Gastrocnemius medialis (tissue), 4 donors: Measurements from ENCODE around the gene RHEX. TPM values are rescaled to one million over a fixed set of nuclear protein-coding genes. Genes with fewer than 3 reads are reported as not detected.
"Not testable (repeated sequence)": the region's sequence is repeated elsewhere in the genome, so short reads cannot be mapped to it uniquely, and the experiment has no call there.

Source experiments
- ATAC-seq, 2 donors: fragments of 150-250 bp; one replicate each; pipeline ENCODE4 v1.9.1; 2016
- DNase-seq, 2 donors: peaks; one replicate each; pipeline ENCODE4 v3.0.0-alpha.2; 2019
- H3K27ac ChIP-seq, 4 donors: fragments of 200-600 bp; sonication (generic); 1 replicate in 1 of 4; 2 replicates in 3 of 4; pipeline ENCODE4 v1.5.1; 2016 to 2018; ENCODE audit warnings: mild to moderate bottlenecking in 2 of 4, moderate library complexity in 1 of 4
- H3K27me3 ChIP-seq, 3 donors: fragments of 200-600 bp; sonication (generic) in 2 of 3; 1 replicate in 1 of 3; 2 replicates in 2 of 3; pipeline versions ENCODE4 v1.5.1 to v1.6.0; 2016 to 2019; ENCODE audit warnings: mild to moderate bottlenecking in 1 of 3, moderate library complexity in 1 of 3
- H3K36me3 ChIP-seq, 2 donors: fragments of 200-600 bp; sonication (generic) in 1 of 2; one replicate each; pipeline ENCODE4 v1.5.1; 2017 to 2018
- H3K4me1 ChIP-seq, 2 donors: fragments of 200-600 bp; sonication (generic) in 1 of 2; one replicate each; pipeline ENCODE4 v1.5.1; 2016 to 2017; ENCODE audit warnings: mild to moderate bottlenecking in 2 of 2
- H3K4me3 ChIP-seq, 4 donors: fragments of 200-600 bp; sonication (generic) in 3 of 4; 1 replicate in 1 of 4; 2 replicates in 3 of 4; pipeline ENCODE4 v1.5.1; 2016 to 2019; ENCODE audit warnings: mild to moderate bottlenecking in 2 of 4
- H3K9me3 ChIP-seq, 3 donors: fragments of 200-600 bp; sonication (generic) in 2 of 3; 1 replicate in 1 of 3; 2 replicates in 2 of 3; pipeline ENCODE4 v1.5.1; 2016 to 2019
- CTCF ChIP-seq, 5 experiments: fragments of 450-650 bp in 3 of 5; fragments of 200-600 bp in 2 of 5; sonication (generic) in 2 of 5; IDR thresholded peaks in 4 of 5; conservative IDR thresholded peaks in 1 of 5; 1 replicate in 4 of 5; 2 replicates in 1 of 5; pipeline ENCODE4 v1.5.1; 2016 to 2019; ENCODE audit warnings: antibody characterized with exemption in 5 of 5, mild to moderate bottlenecking in 3 of 5, moderate library complexity in 3 of 5
- POLR2A ChIP-seq, 2 donors: fragments of 450-650 bp; IDR thresholded peaks; one replicate each; pipeline ENCODE4 v1.6.1; 2017; ENCODE audit warnings: antibody characterized with exemption in 2 of 2, mild to moderate bottlenecking in 2 of 2, moderate library complexity in 2 of 2
- in situ Hi-C, 4 donors: fragments of 200-750 bp; cut with MboI; loops; one replicate each; pipeline versions ENCODE4 v1.15.0 to v1.8.0; 2017; ENCODE audit warnings: low sequenced_read_pairs in 4 of 4
- intact Hi-C: fragments of 100-400 bp; cut with DNase I; formaldehyde crosslinking; loops from one replicate; pipeline ENCODE4 v1.15.1; 2023; ENCODE audit warnings: low total_unique reads
- total RNA-seq, 4 donors: library from RNA; depleted of rRNA; stranded (reverse); fragments of >200 nt; gene quantifications; one replicate each; pipeline versions ENCODE4 v1.1.0 to v1.2.3, GENCODE V29; 2016

The RHEX gene
- total RNA-seq = not detected

GRCh38 chr1:206052919-206053610 lies at the start of gene RHEX:
RHEX (plus strand) TSS chr1:206053173; CDS start chr1:206097829, 44,656 bp downstream.
- intact Hi-C loops, ATAC-seq, H3K4me3 ChIP-seq, H3K36me3 ChIP-seq, H3K27me3 ChIP-seq, H3K9me3 ChIP-seq, in situ Hi-C loops, H3K4me1 ChIP-seq, DNase-seq, H3K27ac ChIP-seq: not testable (repeated sequence)

GRCh38 chr1:206003854-206004800 lies 48.8 kb upstream of the RHEX start:
- no peak overlapping the region for H3K4me3 ChIP-seq
- H3K4me1 ChIP-seq = peaks cover 28 to 34% of the 10 kb centered on the region in 2 donors
- in situ Hi-C loops = no loop called here
- no peak for TF ChIP-seq POLR2A (IDR thresholded peaks at IDR 0.05)
- no peak for TF ChIP-seq CTCF (IDR thresholded peaks at IDR 0.05 in 4 of 5, conservative IDR thresholded peaks at IDR 0.05 in 1 of 5)
- H3K9me3 ChIP-seq = no peaks in the 10 kb centered on the region
- intact Hi-C loops = no loop called here
- peak overlapping the region; percentile 60 to 77 (median 68) for H3K27ac ChIP-seq
- H3K27me3 ChIP-seq = no peaks in the 10 kb centered on the region
- no peak for DNase-seq
- no peak for ATAC-seq
- no peaks in the 10 kb centered on the region for H3K36me3 ChIP-seq

- Histone ChIP-seq H3K27ac (no peak overlapping the region), H3K4me1 (peaks cover 22 to 31% of the 10 kb centered on the region in 2 donors), H3K9me3 (no peaks in the 10 kb centered on the region), H3K36me3 (no peaks in the 10 kb centered on the region), H3K27me3 (no peaks in the 10 kb centered on the region), H3K4me3 (no peak overlapping the region)
- in situ Hi-C loops (no loop called here), intact Hi-C loops (no loop called here)
- DNase-seq (no peak), ATAC-seq (peak in 1 of 2 donors; percentile 20)
- TF ChIP-seq CTCF (IDR thresholded peaks at IDR 0.05 in 4 of 5, conservative IDR thresholded peaks at IDR 0.05 in 1 of 5) = no peak
- TF ChIP-seq POLR2A (IDR thresholded peaks at IDR 0.05) = no peak
Measured at GRCh38 chr1:206004826-206005225, 48.1 kb upstream of the RHEX start.

- H3K36me3 ChIP-seq = no peaks in the 10 kb centered on the region
- no peaks in the 10 kb centered on the region for H3K27me3 ChIP-seq
- in situ Hi-C loops (no loop called here), intact Hi-C loops (no loop called here)
- H3K27ac ChIP-seq = no peak overlapping the region
- H3K9me3 ChIP-seq = no peaks in the 10 kb centered on the region
- no peak for TF ChIP-seq CTCF (IDR thresholded peaks at IDR 0.05 in 4 of 5, conservative IDR thresholded peaks at IDR 0.05 in 1 of 5)
- H3K4me1 ChIP-seq = peaks cover 22 to 31% of the 10 kb centered on the region in 2 donors
- no peak for DNase-seq
- H3K4me3 ChIP-seq = no peak overlapping the region
- no peak for ATAC-seq
Measured at GRCh38 chr1:206005234-206005633, 47.7 kb upstream of the RHEX start.

- no peaks in the 10 kb centered on the region for H3K27me3 ChIP-seq
- H3K4me1 ChIP-seq = peaks cover 20 to 31% of the 10 kb centered on the region in 2 donors
- ATAC-seq = no peak
- TF ChIP-seq CTCF (IDR thresholded peaks at IDR 0.05 in 4 of 5, conservative IDR thresholded peaks at IDR 0.05 in 1 of 5) = no peak
- no peak for TF ChIP-seq POLR2A (IDR thresholded peaks at IDR 0.05)
- no peaks in the 10 kb centered on the region for H3K9me3 ChIP-seq
- H3K27ac ChIP-seq = no peak overlapping the region
- DNase-seq = no peak
- no peaks in the 10 kb centered on the region for H3K36me3 ChIP-seq
- in situ Hi-C loops = no loop called here
- H3K4me3 ChIP-seq = no peak overlapping the region
- intact Hi-C loops = no loop called here
Measured at GRCh38 chr1:206005778-206006180, 47.2 kb upstream of the RHEX start.
